ENCODE data around the gene MAX. TPM values are rescaled to one million over a fixed set of nuclear protein-coding genes. Genes with fewer than 3 reads are reported as not detected.

The MAX gene
- total and polyA plus RNA-seq, 2 of the 13 experiments (the other 11 are each of a cell fraction or from before 2014, with no cell fraction given) = 28.5 to 29.3 TPM

GRCh38 chr14:65098586-65098985 lies 3.7 kb downstream of the MAX start:
- Histone ChIP-seq H3K79me2 (ENCODE audit: insufficient read depth, low read length) (peaks cover 41% of the 10 kb centered on the region), H2AFZ (ENCODE audit: low read length) (no peak overlapping the region), H4K20me1 (ENCODE audit: insufficient read depth, low read length) (no peaks in the 10 kb centered on the region), H3K9ac (ENCODE audit: insufficient read depth, low read depth, low read length) (no peak overlapping the region), H3K4me2 (ENCODE audit: low read depth, low read length) (peak overlapping the region; percentile 28; the same call in 1 of the 2 replicates), H3K4me1 (ENCODE audit: insufficient read depth, low read length) (peaks cover 27% of the 10 kb centered on the region), H3K4me3 (replicated peaks in 1 of 3; ENCODE audit: insufficient read depth in 1 of 3, low read depth in 2 of 3, low read length in 3 of 3) (no peak overlapping the region), H3K36me3 (replicated peaks in 1 of 2; ENCODE audit: control insufficient read depth in 1 of 2, insufficient read depth in 2 of 2, low read length in 2 of 2) (peaks cover 6 to 19% of the 10 kb centered on the region in 2 experiments), H3K27ac (ENCODE audit: extremely low read length, insufficient read depth, low read length) (no peak overlapping the region), H3K27me3 (ENCODE audit: control insufficient read depth in 1 of 2, insufficient read depth in 2 of 2, low read length in 2 of 2) (no peaks in the 10 kb centered on the region), H3K9me3 (ENCODE audit: low read length) (no peaks in the 10 kb centered on the region)
- intact Hi-C loops (cut with micrococcal nuclease; ENCODE audit: unreplicated experiment) = no loop called here
- TF ChIP-seq MTF2 (CRISPR knock-in tag; IDR thresholded peaks at IDR 0.05; ENCODE audit: borderline replicate concordance) = no peak
- no peak for TF ChIP-seq RXRA (CRISPR knock-in tag; IDR thresholded peaks at IDR 0.05)
- no peak for TF ChIP-seq KDM6A (CRISPR knock-in tag; IDR thresholded peaks at IDR 0.05; ENCODE audit: low read depth)
- TF ChIP-seq ZNF18 (CRISPR knock-in tag; IDR thresholded peaks at IDR 0.05; ENCODE audit: insufficient replicate concordance) = no peak
- POLR2A ChIA-PET = interaction anchor here (1.1 kb wide), 1 partner anchor 25 kb away, joined by 3 read pairs; no protein-coding TSS in a partner anchor
- BruUV-seq (replicated peaks) = no TSS peak
- DNase-seq (ENCODE audit: low spot score) (no peak), ATAC-seq (no peak), FAIRE-seq (no peak)
- whole genome bisulfite sequencing (ENCODE audit: low lambda C conversion rate) = 86% methylated on average over 2 of the region's 2 CpGs
- in situ Hi-C loops (cut with HindIII; ENCODE audit: extremely low pct_ligation_motif_present, low pct_unique_long_range_greater_than_20kb) = no loop called here
- CTCF ChIA-PET (ENCODE audit: low intra/inter-chr PET ratio, low total read pairs) = no interaction called here

- CTCF ChIA-PET (ENCODE audit: low intra/inter-chr PET ratio, low total read pairs) = no interaction called here
- peaks cover 16 to 38% of the 10 kb centered on the region in 2 experiments for H3K36me3 ChIP-seq (replicated peaks in 1 of 2; ENCODE audit: control insufficient read depth in 1 of 2, insufficient read depth in 2 of 2, low read length in 2 of 2)
- POLR2A ChIA-PET = no interaction called here
Observed at GRCh38 chr14:65096323-65097089, 5.8 kb downstream of the MAX start.

More at GRCh38 chr14:65096323-65097089, 5.8 kb downstream of the MAX start:
- no peak overlapping the region for H3K27ac ChIP-seq (ENCODE audit: extremely low read length, insufficient read depth, low read length)
- no peak for FAIRE-seq
- no peak overlapping the region for H3K4me3 ChIP-seq (replicated peaks in 1 of 3; ENCODE audit: insufficient read depth in 1 of 3, low read depth in 2 of 3, low read length in 3 of 3)
- H3K4me2 ChIP-seq (ENCODE audit: low read depth, low read length) = no peak overlapping the region
- H2AFZ ChIP-seq (ENCODE audit: low read length) = no peak overlapping the region
- in situ Hi-C loops (cut with HindIII; ENCODE audit: extremely low pct_ligation_motif_present, low pct_unique_long_range_greater_than_20kb) (no loop called here), intact Hi-C loops (cut with micrococcal nuclease; ENCODE audit: unreplicated experiment) (no loop called here)
- peaks cover 19% of the 10 kb centered on the region for H3K4me1 ChIP-seq (ENCODE audit: insufficient read depth, low read length)
- BruUV-seq (replicated peaks) = no TSS peak
- no peaks in the 10 kb centered on the region for H3K9me3 ChIP-seq (ENCODE audit: low read length)
- ATAC-seq = no peak
- H4K20me1 ChIP-seq (ENCODE audit: insufficient read depth, low read length) = no peaks in the 10 kb centered on the region
- H3K27me3 ChIP-seq (ENCODE audit: control insufficient read depth in 1 of 2, insufficient read depth in 2 of 2, low read length in 2 of 2) = no peaks in the 10 kb centered on the region
- no peak for TF ChIP-seq PHF20 (CRISPR knock-in tag; IDR thresholded peaks at IDR 0.05)
- no peak for TF ChIP-seq EED (CRISPR knock-in tag; IDR thresholded peaks at IDR 0.05)
- TF ChIP-seq RBFOX2 (IDR thresholded peaks at IDR 0.05; ENCODE audit: low read depth, low read length) = 0 out of 2 replicates have a peak, but pooled peaks have one; percentile 9
- no peak for TF ChIP-seq SRSF9 (IDR thresholded peaks at IDR 0.05; ENCODE audit: borderline replicate concordance, insufficient read depth, low read depth, low read length, poor library complexity, severe bottlenecking)
- TF ChIP-seq ZNF788 (CRISPR knock-in tag; IDR thresholded peaks at IDR 0.05; ENCODE audit: borderline replicate concordance) = no peak
- no peak for TF ChIP-seq HDAC1 (CRISPR knock-in tag; IDR thresholded peaks at IDR 0.05)
- DNase-seq (ENCODE audit: low spot score) = no peak
- 97% methylated on average over 6 of the region's 6 CpGs for WGBS (ENCODE audit: low lambda C conversion rate)
- H3K79me2 ChIP-seq (ENCODE audit: insufficient read depth, low read length) = peaks cover 41% of the 10 kb centered on the region
- H3K9ac ChIP-seq (ENCODE audit: insufficient read depth, low read depth, low read length) = no peak overlapping the region

All from HepG2 (cell line).